H9 (cell line): ENCODE data around the gene RABEP1. TPM values are rescaled to one million over a fixed set of nuclear protein-coding genes. Genes with fewer than 3 reads are reported as not detected.
A peak's percentile ranks its signal among the peaks of the same experiment; 100 is the strongest.

Experiments used
- DNase-seq: peaks from one replicate; pipeline ENCODE4 v3.0.0-alpha.2; 2017
- H2AFZ ChIP-seq: one replicate; pipeline ENCODE4 v1.6.1; 2013; ENCODE audit warnings: mild to moderate bottlenecking, low read length, control low read depth, moderate library complexity
- H2AK5ac ChIP-seq: 2 replicates; pipeline ENCODE4 v1.6.1; 2013; ENCODE audit warnings: low read length, control low read depth, mixed read lengths; ENCODE audit not compliant: insufficient read length
- H2BK120ac ChIP-seq: one replicate; pipeline ENCODE4 v1.6.1; 2013; ENCODE audit warnings: low read depth, mild to moderate bottlenecking, low read length, control low read depth, inconsistent platforms; ENCODE audit not compliant: poor library complexity, severe bottlenecking
- H2BK12ac ChIP-seq: 2 replicates; pipeline ENCODE4 v1.6.1; 2013; ENCODE audit warnings: low read length, control low read depth, mixed read lengths, low read depth; ENCODE audit not compliant: insufficient read length
- H2BK15ac ChIP-seq: 2 replicates; pipeline ENCODE4 v1.6.1; 2013; ENCODE audit warnings: low read depth, low read length, control low read depth
- H2BK20ac ChIP-seq: one replicate; pipeline ENCODE4 v1.6.1; 2013; ENCODE audit warnings: low read depth, mild to moderate bottlenecking, low read length, control low read depth, inconsistent platforms; ENCODE audit not compliant: poor library complexity, severe bottlenecking
- H2BK5ac ChIP-seq: 2 replicates; pipeline ENCODE4 v1.6.1; 2013; ENCODE audit warnings: low read length, control low read depth, mixed read lengths; ENCODE audit not compliant: insufficient read length
- H3K14ac ChIP-seq: 2 replicates; pipeline ENCODE4 v1.6.1; 2013; ENCODE audit warnings: low read length, control low read depth; ENCODE audit not compliant: insufficient read depth
- H3K18ac ChIP-seq: 2 replicates; pipeline ENCODE4 v1.6.1; 2013; ENCODE audit warnings: low read depth, mild to moderate bottlenecking, mixed read lengths, low read length, control low read depth; ENCODE audit not compliant: insufficient read length
- H3K23ac ChIP-seq: 2 replicates; pipeline ENCODE4 v1.6.1; 2013; ENCODE audit warnings: low read length, control low read depth, mixed read lengths, low read depth; ENCODE audit not compliant: insufficient read length
- H3K23me2 ChIP-seq: 2 replicates; pipeline ENCODE4 v1.6.1; 2013; ENCODE audit warnings: low read depth, mild to moderate bottlenecking, mixed read lengths, low read length, control low read depth; ENCODE audit not compliant: insufficient read length, poor library complexity, severe bottlenecking
- H3K27ac ChIP-seq: 2 replicates; pipeline ENCODE4 v1.5.1; 2013; ENCODE audit warnings: low read length, control low read depth, mixed read lengths, low read depth; ENCODE audit not compliant: insufficient read length
- H3K27me3 ChIP-seq: 2 replicates; pipeline ENCODE4 v1.6.1; 2013; ENCODE audit warnings: low read length, control low read depth, inconsistent platforms; ENCODE audit not compliant: insufficient read depth
- H3K4ac ChIP-seq: 2 replicates; pipeline ENCODE4 v1.6.1; 2013; ENCODE audit warnings: low read depth, mild to moderate bottlenecking, control low read depth, inconsistent platforms, low read length, moderate library complexity
- H3K4me1 ChIP-seq: 2 replicates; pipeline ENCODE4 v1.6.1; 2013; ENCODE audit warnings: low read length, control low read depth, inconsistent platforms; ENCODE audit not compliant: insufficient read depth
- H3K4me2 ChIP-seq: 2 replicates; pipeline ENCODE4 v1.6.1; 2013; ENCODE audit warnings: low read length, control low read depth, mixed read lengths; ENCODE audit not compliant: insufficient read length, insufficient read depth
- H3K56ac ChIP-seq: 2 replicates; pipeline ENCODE4 v1.6.1; 2013; ENCODE audit warnings: low read depth, mild to moderate bottlenecking, mixed read lengths, low read length, control low read depth; ENCODE audit not compliant: insufficient read length
- H3K79me1 ChIP-seq: 2 replicates; pipeline ENCODE4 v1.6.1; 2013; ENCODE audit warnings: low read depth, mild to moderate bottlenecking, moderate library complexity, low read length, control low read depth, inconsistent platforms; ENCODE audit not compliant: insufficient read depth, poor library complexity, severe bottlenecking
- H3K79me2 ChIP-seq: 2 replicates; pipeline ENCODE4 v1.6.1; 2013; ENCODE audit warnings: low read length, control low read depth, inconsistent platforms; ENCODE audit not compliant: insufficient read depth
- H3K9ac ChIP-seq: 2 replicates; pipeline ENCODE4 v1.6.1; 2013; ENCODE audit warnings: low read length, control low read depth, mixed read lengths; ENCODE audit not compliant: insufficient read length; ENCODE audit errors: extremely low read depth
- H3K9me3 ChIP-seq: one replicate; pipeline ENCODE4 v1.6.1; 2013; ENCODE audit warnings: low read depth, low read length, inconsistent platforms; ENCODE audit not compliant: control insufficient read depth
- H3T11ph ChIP-seq: one replicate; pipeline ENCODE4 v1.6.1; 2013; ENCODE audit warnings: mild to moderate bottlenecking, low read length, control low read depth, inconsistent platforms
- H4K20me1 ChIP-seq: one replicate; pipeline ENCODE4 v1.6.1; 2013; ENCODE audit not compliant: control insufficient read depth, insufficient read length, insufficient read depth
- H4K5ac ChIP-seq: 2 replicates; pipeline ENCODE4 v1.6.1; 2013; ENCODE audit warnings: low read depth, mild to moderate bottlenecking, mixed read lengths, low read length, control low read depth; ENCODE audit not compliant: insufficient read length
- H4K8ac ChIP-seq: replicated peaks from 2 replicates; pipeline ENCODE4 v1.6.1; 2013; ENCODE audit warnings: low read length, control low read depth, mixed read lengths, low read depth; ENCODE audit not compliant: insufficient read length
- H4K91ac ChIP-seq: 2 replicates; pipeline ENCODE4 v1.6.1; 2013; ENCODE audit warnings: low read depth, mild to moderate bottlenecking, moderate library complexity, mixed read lengths, low read length, control low read depth; ENCODE audit not compliant: insufficient read length
- H3K27ac Mint-ChIP-seq, 3 experiments: 2 replicates in 2 of 3; 3 replicates in 1 of 3; pipeline ENCODE4 v1.8.0; 2020 to 2021; ENCODE audit warnings: mixed read lengths in 3 of 3, mild to moderate bottlenecking in 1 of 3, moderate library complexity in 1 of 3
- H3K27me3 Mint-ChIP-seq: 2 replicates; pipeline ENCODE4 v1.8.0; 2021; ENCODE audit warnings: low read depth, mild to moderate bottlenecking, moderate library complexity, mixed read lengths
- H3K36me3 Mint-ChIP-seq, 3 experiments: 2 replicates in 2 of 3; 3 replicates in 1 of 3; pipeline ENCODE4 v1.8.0; 2020 to 2021; ENCODE audit warnings: low read depth in 3 of 3, mixed read lengths in 3 of 3; ENCODE audit not compliant: insufficient read depth in 1 of 3
- H3K4me1 Mint-ChIP-seq, 2 experiments: 2 replicates each; pipeline ENCODE4 v1.8.0; 2020; ENCODE audit warnings: mixed read lengths in 2 of 2
- H3K4me3 Mint-ChIP-seq, 2 experiments: 2 replicates in 1 of 2; 3 replicates in 1 of 2; pipeline ENCODE4 v1.8.0; 2020 to 2021; ENCODE audit warnings: mild to moderate bottlenecking in 2 of 2, mixed read lengths in 2 of 2, moderate library complexity in 1 of 2
- H3K9me3 Mint-ChIP-seq, 2 experiments: 2 replicates in 1 of 2; 3 replicates in 1 of 2; pipeline ENCODE4 v1.8.0; 2020; ENCODE audit warnings: mild to moderate bottlenecking in 2 of 2, mixed read lengths in 2 of 2, moderate library complexity in 1 of 2
- WGBS: extraction: QIAGEN DNeasy Blood & Tissue Kit; methylation state at CpG from one replicate; pipeline ENCODE4 v1.1.7; 2013; ENCODE audit warnings: missing lambda C conversion rate, low lambda C conversion rate, mixed read lengths; ENCODE audit not compliant: insufficient read length; ENCODE audit errors: extremely low coverage; 5-methylcytosine and 5-hydroxymethylcytosine counted together
- total RNA-seq: library from RNA; stranded (reverse); gene quantifications from 2 replicates; pipeline ENCODE4 v1.2.1, GENCODE V29; 2021
- TF ChIP-seq, protein P1 (sequence below): fragments of 200-600 bp; sonication (generic); conservative IDR thresholded peaks from 3 replicates; pipeline ENCODE4 v1.8.0; 2021; ENCODE audit warnings: antibody characterized with exemption, mild to moderate bottlenecking

RABEP1 gene
- total RNA-seq, 1 experiment from 2014 or later: 46.9 TPM

DNA sequence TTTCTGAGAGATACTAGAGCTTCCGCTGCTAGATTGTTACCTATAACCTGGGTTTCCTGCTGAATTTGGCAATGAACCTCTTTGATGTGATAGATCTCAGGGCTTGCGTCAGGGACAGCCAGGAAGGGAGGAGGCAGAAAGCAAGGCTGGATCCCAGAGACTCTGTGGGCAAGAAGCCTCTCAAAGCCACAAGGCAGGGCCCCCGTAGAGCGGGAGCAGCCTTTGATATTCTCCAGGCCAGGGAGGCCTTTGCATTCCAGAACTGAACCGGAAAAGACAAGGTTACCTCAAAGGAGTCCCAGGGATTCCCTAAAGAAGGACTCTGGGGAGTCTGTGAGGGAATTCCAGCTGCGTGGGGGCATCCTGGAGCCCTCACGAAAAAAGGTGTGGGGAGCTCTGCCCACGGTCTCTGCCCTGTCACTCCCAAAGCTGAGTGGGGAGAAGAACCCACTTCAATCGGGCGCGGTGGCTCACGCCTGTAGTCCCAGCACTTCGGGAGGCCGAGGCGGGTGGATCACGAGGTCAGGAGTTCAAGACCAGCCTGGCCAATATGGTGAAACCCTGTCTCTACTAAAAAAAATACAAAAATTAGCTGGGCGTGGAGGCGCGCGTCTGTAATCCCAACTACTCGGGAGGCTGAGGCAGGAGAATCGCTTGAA lies 33.1 kb upstream of the RABEP1 start:
- TF ChIP-seq, protein P1, sequence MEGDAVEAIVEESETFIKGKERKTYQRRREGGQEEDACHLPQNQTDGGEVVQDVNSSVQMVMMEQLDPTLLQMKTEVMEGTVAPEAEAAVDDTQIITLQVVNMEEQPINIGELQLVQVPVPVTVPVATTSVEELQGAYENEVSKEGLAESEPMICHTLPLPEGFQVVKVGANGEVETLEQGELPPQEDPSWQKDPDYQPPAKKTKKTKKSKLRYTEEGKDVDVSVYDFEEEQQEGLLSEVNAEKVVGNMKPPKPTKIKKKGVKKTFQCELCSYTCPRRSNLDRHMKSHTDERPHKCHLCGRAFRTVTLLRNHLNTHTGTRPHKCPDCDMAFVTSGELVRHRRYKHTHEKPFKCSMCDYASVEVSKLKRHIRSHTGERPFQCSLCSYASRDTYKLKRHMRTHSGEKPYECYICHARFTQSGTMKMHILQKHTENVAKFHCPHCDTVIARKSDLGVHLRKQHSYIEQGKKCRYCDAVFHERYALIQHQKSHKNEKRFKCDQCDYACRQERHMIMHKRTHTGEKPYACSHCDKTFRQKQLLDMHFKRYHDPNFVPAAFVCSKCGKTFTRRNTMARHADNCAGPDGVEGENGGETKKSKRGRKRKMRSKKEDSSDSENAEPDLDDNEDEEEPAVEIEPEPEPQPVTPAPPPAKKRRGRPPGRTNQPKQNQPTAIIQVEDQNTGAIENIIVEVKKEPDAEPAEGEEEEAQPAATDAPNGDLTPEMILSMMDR: no peak
- H3K27me3 Mint-ChIP-seq: no peaks in the 10 kb centered on the region
- no peak overlapping the region for H2AFZ ChIP-seq
- H3K14ac ChIP-seq: no peak overlapping the region
- no peaks in the 10 kb centered on the region for H3K9me3 Mint-ChIP-seq
- no peak overlapping the region for H2BK12ac ChIP-seq
- no peak overlapping the region for H3K18ac ChIP-seq
- no peak overlapping the region for H3K27ac ChIP-seq
- no peaks in the 10 kb centered on the region for H3K79me1 ChIP-seq
- H3K4me1 ChIP-seq: no peaks in the 10 kb centered on the region
- no peaks in the 10 kb centered on the region for H3K36me3 Mint-ChIP-seq
- no peak overlapping the region for H3K4me3 Mint-ChIP-seq
- no peaks in the 10 kb centered on the region for H3K79me2 ChIP-seq
- H3K27me3 ChIP-seq: no peaks in the 10 kb centered on the region
- H2AK5ac ChIP-seq: no peak overlapping the region
- no peak overlapping the region for H4K5ac ChIP-seq
- no peak overlapping the region for H2BK20ac ChIP-seq
- H3K23me2 ChIP-seq: no peaks in the 10 kb centered on the region
- WGBS: no CpG with 5 or more reads among the region's 22 CpGs
- no peak overlapping the region for H2BK120ac ChIP-seq
- no peak overlapping the region for H3K4me2 ChIP-seq
- DNase-seq: peak; percentile 70
- no peaks in the 10 kb centered on the region for H4K20me1 ChIP-seq
- no peak overlapping the region for H3T11ph ChIP-seq
- no peak overlapping the region for H4K91ac ChIP-seq
- no peak overlapping the region for H2BK15ac ChIP-seq
- H3K56ac ChIP-seq: no peak overlapping the region
- no peak overlapping the region for H3K4ac ChIP-seq
- H3K23ac ChIP-seq: no peak overlapping the region
- H3K9me3 ChIP-seq: no peaks in the 10 kb centered on the region
- H3K4me1 Mint-ChIP-seq: peaks cover 3 to 6% of the 10 kb centered on the region in 2 experiments; a peak in 2 of 4 replicates
- no peak overlapping the region for H4K8ac ChIP-seq
- no peak overlapping the region for H2BK5ac ChIP-seq
- no peak overlapping the region for H3K9ac ChIP-seq
- H3K27ac Mint-ChIP-seq: 0 out of 7 replicates have a peak overlapping the region, but pooled peaks of 1 of the 3 experiments have one; percentile 40
